HepG2 (cell line): ENCODE measurements around the gene CASKIN1. TPM values are rescaled to one million over a fixed set of nuclear protein-coding genes. Genes with fewer than 3 reads are reported as not detected.

Experiments used
- ATAC-seq: fragments of 200-7000 bp; cut with Tn5 transposase; 3 replicates; pipeline ENCODE4 v1.9.1; 2020; ENCODE audit warnings: mild to moderate bottlenecking, moderate library complexity
- BruUV-seq: library from RNA; stranded (reverse); fragments of 400-500 nt; replicated peaks from 2 replicates; lab custom pipeline; 2021; lab: Mats Ljungman, UMichigan
- CTCF ChIA-PET: fragments of 300-600 bp; formaldehyde crosslinking; extraction: SDS; loops from one replicate; lab custom pipeline; 2021; ENCODE audit warnings: low total read pairs, inconsistent platforms, low intra/inter-chr PET ratio; lab: Yijun Ruan, JAX
- POLR2A ChIA-PET: fragments of 350-600 bp; sonication (Branson Sonifier 250); formaldehyde crosslinking; loops from one replicate; lab custom pipeline; 2020; ENCODE audit warnings: antibody characterized with exemption, inconsistent platforms; lab: Yijun Ruan, JAX
- DNase-seq: peaks from one replicate; pipeline ENCODE4 v3.0.0-alpha.2; 2015; ENCODE audit warnings: low spot score
- FAIRE-seq: peaks from 3 replicates; lab custom pipeline; 2011; peaks lifted over from hg19 to GRCh38; lab: Jason Lieb, UNC
- H2AFZ ChIP-seq: one replicate; pipeline ENCODE4 v1.6.1; 2011; ENCODE audit warnings: low read length, inconsistent platforms
- H3K27ac ChIP-seq: fragments of 300-600 bp; 3 replicates; pipeline ENCODE4 v1.8.0; 2011; ENCODE audit warnings: mixed run types, mild to moderate bottlenecking, mixed read lengths, low read length, inconsistent platforms; ENCODE audit not compliant: insufficient read depth; ENCODE audit errors: extremely low read length
- H3K27me3 ChIP-seq, 2 experiments: fragments of 200-600 bp in 1 of 2; 2 replicates in 1 of 2; 3 replicates in 1 of 2; pipeline versions ENCODE4 v1.6.0 to v1.8.0; 2011; ENCODE audit warnings: low read length in 2 of 2, mild to moderate bottlenecking in 2 of 2, moderate library complexity in 2 of 2, inconsistent platforms in 1 of 2; ENCODE audit not compliant: insufficient read depth in 2 of 2, control insufficient read depth in 1 of 2
- H3K36me3 ChIP-seq, 2 experiments: fragments of 200-600 bp in 1 of 2; replicated peaks in 1 of 2; 2 replicates in 1 of 2; 3 replicates in 1 of 2; pipeline versions ENCODE4 v1.5.1 to v1.8.0; 2011; ENCODE audit warnings: low read length in 2 of 2, inconsistent platforms in 1 of 2; ENCODE audit not compliant: insufficient read depth in 2 of 2, control insufficient read depth in 1 of 2
- H3K4me1 ChIP-seq: 2 replicates; pipeline ENCODE4 v1.5.1; 2012; ENCODE audit warnings: low read length, inconsistent platforms; ENCODE audit not compliant: insufficient read depth
- H3K4me2 ChIP-seq: 2 replicates; pipeline ENCODE4 v1.6.0; 2011; ENCODE audit warnings: low read depth, low read length, inconsistent platforms
- H3K4me3 ChIP-seq, 3 experiments: fragments of 200-600 bp in 1 of 3; sonication (generic), shearing (Covaris generic) in 1 of 3; replicated peaks in 1 of 3; 2 replicates each; pipeline ENCODE4 v1.5.1; 2011 to 2016; ENCODE audit warnings: low read length in 3 of 3, inconsistent platforms in 2 of 3, low read depth in 2 of 3, mild to moderate bottlenecking in 2 of 3, control low read depth in 1 of 3, mixed read lengths in 1 of 3; ENCODE audit not compliant: insufficient read depth in 1 of 3
- H3K79me2 ChIP-seq: one replicate; pipeline ENCODE4 v1.6.1; 2011; ENCODE audit warnings: low read length, inconsistent platforms; ENCODE audit not compliant: insufficient read depth
- H3K9ac ChIP-seq: 2 replicates; pipeline ENCODE4 v1.6.0; 2011; ENCODE audit warnings: mild to moderate bottlenecking, low read depth, low read length, inconsistent platforms; ENCODE audit not compliant: insufficient read depth
- H3K9me3 ChIP-seq: 2 replicates; pipeline ENCODE4 v1.5.1; 2012; ENCODE audit warnings: mild to moderate bottlenecking, low read length
- H4K20me1 ChIP-seq: 2 replicates; pipeline ENCODE4 v1.6.0; 2011; ENCODE audit warnings: inconsistent platforms, mild to moderate bottlenecking, low read length, moderate library complexity; ENCODE audit not compliant: insufficient read depth
- CREB1 ChIP-seq, 2 experiments: fragments of 450-650 bp in 1 of 2; IDR thresholded peaks; 2 replicates each; pipeline ENCODE4 v1.6.1; 2016 to 2017; ENCODE audit warnings: control low read depth in 1 of 2, mild to moderate bottlenecking in 1 of 2, missing compliant biosample characterization in 1 of 2, missing genetic modification characterization in 1 of 2
- GFI1 ChIP-seq: sonication (generic); formaldehyde crosslinking; IDR thresholded peaks from 2 replicates; pipeline ENCODE4 v1.5.0; 2020; ENCODE audit warnings: missing genetic modification reagents, mild to moderate bottlenecking, borderline replicate concordance
- RAD21 ChIP-seq: fragments of 450-650 bp; formaldehyde crosslinking; IDR thresholded peaks from 2 replicates; pipeline ENCODE4 v1.5.0; 2020; ENCODE audit warnings: mild to moderate bottlenecking
- XBP1 ChIP-seq: sonication (generic); formaldehyde crosslinking; IDR thresholded peaks from 2 replicates; pipeline ENCODE4 v1.5.0; 2020; ENCODE audit warnings: missing genetic modification reagents
- WGBS: methylation state at CpG from one replicate; pipeline ENCODE4 v1.1.6; 2017; ENCODE audit warnings: low lambda C conversion rate; 5-methylcytosine and 5-hydroxymethylcytosine counted together
- in situ Hi-C: cut with HindIII; loops from 2 replicates; pipeline ENCODE4 v1.10.0; 2017; ENCODE audit warnings: low pct_unique_long_range_greater_than_20kb; ENCODE audit not compliant: extremely low pct_ligation_motif_present
- intact Hi-C: fragments of 100-400 bp; cut with micrococcal nuclease; formaldehyde crosslinking; loops from one replicate; pipeline ENCODE4 v1.10.0; 2022; ENCODE audit not compliant: unreplicated experiment
- polyA plus RNA-seq, 8 experiments: library from polyadenylated mRNA; depleted of rRNA in 3 of 8; stranded (reverse) in 7 of 8; unstranded in 1 of 8; fragments of >200 nt; fragmentation: Illumina TruSeq in 4 of 8; extraction: Trizol in 4 of 8; gene quantifications; 2 replicates each; pipeline versions ENCODE4 v1.2.1 to v1.2.3, GENCODE V29; 2011 to 2016; ENCODE audit warnings: low read depth in 4 of 8, missing spikeins in 1 of 8, mixed read lengths in 1 of 8; ENCODE audit not compliant: insufficient read depth in 1 of 8
- total RNA-seq, 5 experiments: library from RNA; depleted of rRNA; stranded (reverse); fragments of >200 nt; fragmentation: Illumina TruSeq; extraction: Trizol; gene quantifications; 2 replicates each; pipeline ENCODE4 v1.2.3, GENCODE V29; 2016; ENCODE audit warnings: low read depth in 1 of 5

CASKIN1 gene
- total and polyA plus RNA-seq, 2 of the 13 experiments (the other 11 are each of a cell fraction or from before 2014, with no cell fraction given) = 1.2 to 2.2 TPM

GRCh38 chr16:2143878-2144485 is 52.4 kb downstream of the CASKIN1 start:
- no peaks in the 10 kb centered on the region for H3K36me3 ChIP-seq
- WGBS = 38% methylated on average over 13 of the region's 17 CpGs
- DNase-seq (no peak), ATAC-seq (no peak), FAIRE-seq (no peak)
- intact Hi-C loops (no loop called here), in situ Hi-C loops (loop anchor here (10.0 kb wide), 1 partner anchor 59 kb away; no protein-coding TSS in a partner anchor)
- CTCF ChIA-PET = no interaction called here
- no peak overlapping the region for H3K9ac ChIP-seq
- TF ChIP-seq RAD21 (0 out of 2 replicates have a peak, but pooled peaks have one; percentile 3), XBP1 (CRISPR knock-in tag) (no peak)
- POLR2A ChIA-PET = interaction anchor here (1.0 kb wide), 1 partner anchor 11 kb away, joined by 3 read pairs; the partner anchor contains the start of gene TRAF7
- no peak overlapping the region for H3K4me3 ChIP-seq
- no peak overlapping the region for H3K27ac ChIP-seq
- no peaks in the 10 kb centered on the region for H3K79me2 ChIP-seq
- H3K9me3 ChIP-seq = no peaks in the 10 kb centered on the region
- H3K4me2 ChIP-seq = no peak overlapping the region
- H2AFZ ChIP-seq = no peak overlapping the region
- H3K4me1 ChIP-seq = peaks cover 48% of the 10 kb centered on the region
- no TSS peak for BruUV-seq
- peaks cover 3 to 32% of the 10 kb centered on the region in 2 experiments for H3K27me3 ChIP-seq
- H4K20me1 ChIP-seq = peaks cover 8% of the 10 kb centered on the region

DNA sequence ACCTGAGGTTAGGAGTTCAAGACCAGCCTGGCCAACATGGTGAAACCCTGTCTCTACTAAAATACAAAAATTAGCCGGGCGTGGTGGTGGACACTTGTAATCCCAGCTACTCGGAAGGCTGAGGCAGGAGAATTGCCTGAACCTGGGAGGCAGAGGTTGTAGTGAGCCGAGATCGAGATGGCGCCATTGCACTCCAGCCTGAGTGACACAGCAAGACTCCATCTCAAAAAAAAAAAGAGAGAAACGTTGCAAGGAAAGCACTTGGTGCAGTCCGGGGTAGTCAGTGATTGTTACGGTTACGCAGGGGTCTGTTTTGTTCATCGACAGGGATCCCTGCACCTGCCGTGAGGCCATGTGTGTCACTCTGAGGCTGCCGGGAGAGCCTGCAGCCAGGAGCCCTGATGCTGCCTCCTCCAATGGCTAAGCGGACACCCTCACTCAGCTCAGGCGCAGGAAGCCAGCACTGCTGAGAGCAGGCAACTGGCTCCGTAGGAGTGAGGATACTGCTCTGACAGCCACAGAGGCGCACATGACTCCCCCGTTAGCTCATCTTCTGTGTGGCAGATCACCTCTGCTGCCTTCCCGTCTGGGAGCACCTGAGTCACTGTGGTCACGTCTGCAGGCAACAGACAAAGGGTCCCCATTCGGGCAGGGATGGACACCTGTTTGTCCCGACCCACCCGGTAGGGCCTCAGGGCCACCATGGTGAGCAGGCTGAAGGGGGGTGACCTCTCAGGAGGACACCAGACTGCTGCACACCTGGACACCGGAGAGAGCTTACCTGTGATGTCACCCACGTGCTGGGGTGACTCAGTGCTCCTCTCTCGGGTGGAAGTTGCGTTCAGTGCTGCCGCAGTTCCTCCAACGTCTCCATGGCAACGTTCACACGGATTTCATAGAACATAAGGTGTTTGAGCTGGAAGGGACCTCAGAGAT is 53.2 kb downstream of the CASKIN1 start:
- ATAC-seq = no peak
- H2AFZ ChIP-seq = no peak overlapping the region
- TF ChIP-seq GFI1 (CRISPR knock-in tag) (no peak), CREB1 (IDR thresholded peaks at IDR 0.05) (peak; percentile 32; the same call in 1 of the 2 replicates), CREB1 (CRISPR knock-in tag; IDR thresholded peaks at IDR 0.05) (no peak)
- TF ChIP-seq, all 625 proteins: peak for 1
- Histone ChIP-seq H3K27me3 (peaks cover 3 to 32% of the 10 kb centered on the region in 2 experiments), H3K4me3 (no peak overlapping the region), H3K79me2 (no peaks in the 10 kb centered on the region), H4K20me1 (peaks cover 8% of the 10 kb centered on the region), H3K9me3 (no peaks in the 10 kb centered on the region), H3K9ac (no peak overlapping the region), H3K4me2 (no peak overlapping the region), H3K4me1 (peaks cover 52% of the 10 kb centered on the region), H3K27ac (no peak overlapping the region), H3K36me3 (no peaks in the 10 kb centered on the region)
- BruUV-seq = no TSS peak
- ChIA-PET POLR2A (interaction anchor here (0.6 to 1.0 kb wide), 2 partner anchors 12 kb away, joined by 3 read pairs; partner anchors contain the start of gene TRAF7), CTCF (no interaction called here)
- intact Hi-C loops (no loop called here), in situ Hi-C loops (loop anchor here (10.0 kb wide), 1 partner anchor 58 kb away; no protein-coding TSS in a partner anchor)
- FAIRE-seq (no peak), DNase-seq (no peak)
- WGBS = 47% methylated on average over 25 of the region's 31 CpGs
